NCI-H1048 (cell line): ENCODE data around the gene PINLYP.

Experiments used
- DNase-seq: peaks from one replicate; lab custom pipeline; 2025; lab: John Stamatoyannopoulos, UW

Gene PINLYP

GRCh38 chr19:43548706-43549105 is 26.9 kb upstream of the PINLYP start:
- no peak for DNase-seq

- DNase-seq = no peak
Observed at GRCh38 chr19:43551399-43552197, 24.0 kb upstream of the PINLYP start.

GRCh38 chr19:43552198-43552450 is 23.5 kb upstream of the PINLYP start:
- DNase-seq = no peak

GRCh38 chr19:43552616-43553015 is 23.0 kb upstream of the PINLYP start:
- no peak for DNase-seq

- no peak for DNase-seq
Observed at GRCh38 chr19:43553656-43554055, 21.9 kb upstream of the PINLYP start.

GRCh38 chr19:43554317-43554895 is 21.2 kb upstream of the PINLYP start:
- no peak for DNase-seq

- no peak for DNase-seq
Observed at GRCh38 chr19:43555185-43555770, 20.3 kb upstream of the PINLYP start.

GRCh38 chr19:43560687-43561086 is 14.9 kb upstream of the PINLYP start:
- no peak for DNase-seq

GRCh38 chr19:43561139-43561970 is 14.2 kb upstream of the PINLYP start:
- no peak for DNase-seq

GRCh38 chr19:43562226-43562697 is 13.3 kb upstream of the PINLYP start:
- DNase-seq = no peak

GRCh38 chr19:43562698-43563241 is 12.8 kb upstream of the PINLYP start:
- no peak for DNase-seq

GRCh38 chr19:43563816-43564457 is 11.7 kb upstream of the PINLYP start:
- DNase-seq = no peak

- no peak for DNase-seq
Observed at GRCh38 chr19:43564800-43565199, 10.8 kb upstream of the PINLYP start.

- no peak for DNase-seq
Observed at GRCh38 chr19:43569657-43570056, 5.9 kb upstream of the PINLYP start.

- no peak for DNase-seq
Observed at GRCh38 chr19:43570174-43570791, 5.3 kb upstream of the PINLYP start.

GRCh38 chr19:43572171-43572588 is 3.4 kb upstream of the PINLYP start:
- DNase-seq = no peak

- DNase-seq = no peak
Observed at GRCh38 chr19:43574424-43575155, 1.0 kb upstream of the PINLYP start.

- DNase-seq = no peak
Observed at GRCh38 chr19:43575955-43576878, 616 bp downstream of the PINLYP start.

GRCh38 chr19:43578787-43579186 is 3.2 kb downstream of the PINLYP start:
- DNase-seq = no peak

- DNase-seq = no peak
Observed at GRCh38 chr19:43581467-43581866, 5.9 kb downstream of the PINLYP start.
